ENCODE measurements around the gene GABRG2. TPM values are rescaled to one million over a fixed set of nuclear protein-coding genes. Genes with fewer than 3 reads are reported as not detected.

The GABRG2 gene
- polyA plus RNA-seq, 3 donors: not detected

DNA sequence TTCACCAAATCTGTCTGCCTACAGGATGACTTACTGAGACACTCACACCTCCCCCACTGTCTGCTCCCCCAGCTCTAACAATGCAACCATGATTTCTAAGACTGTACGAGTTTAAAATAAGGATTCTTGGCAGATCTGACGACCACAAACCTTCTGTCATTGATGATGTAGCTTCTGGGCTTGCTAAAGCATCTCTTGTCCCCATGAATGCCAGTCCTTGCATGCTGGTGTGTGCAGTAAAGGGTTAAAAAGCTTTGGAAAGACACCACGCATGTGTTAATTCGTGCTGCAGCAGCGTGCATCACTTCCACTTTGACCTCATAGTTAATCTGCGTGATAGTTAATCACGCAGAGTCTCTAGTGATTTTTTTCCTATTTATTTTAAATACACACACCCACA is 411 bp upstream of the GABRG2 start:
- H3K4me2 ChIP-seq (replicated peaks; ENCODE audit: extremely low read depth, low read length, poor library complexity, severe bottlenecking): no peak overlapping the region
- H3K27ac ChIP-seq (ENCODE audit: low read depth in 1 of 2, low read length in 2 of 2): no peak overlapping the region
- H3K9me3 Mint-ChIP-seq: peaks cover 0 to 12% (median 6%) of the 10 kb centered on the region in 7 donors
- H3K4me1 ChIP-seq (ENCODE audit: control insufficient read depth in 1 of 2, insufficient read depth in 2 of 2, low read length in 2 of 2): no peaks in the 10 kb centered on the region
- H3K4me3 Mint-ChIP-seq: no peak overlapping the region
- H3K36me3 ChIP-seq (replicated peaks in 1 of 2; ENCODE audit: control insufficient read depth in 1 of 2, insufficient read depth in 2 of 2, low read length in 2 of 2): no peaks in the 10 kb centered on the region
- no peak for TF ChIP-seq CTCF (IDR thresholded peaks at IDR 0.05)
- no peak overlapping the region for H2AFZ ChIP-seq (ENCODE audit: insufficient read depth, low read depth, low read length, poor library complexity, severe bottlenecking)
- H3K4me3 ChIP-seq (replicated peaks in 1 of 3; ENCODE audit: low read depth in 2 of 3, low read length in 3 of 3): no peak overlapping the region
- no peak overlapping the region for H3K27ac Mint-ChIP-seq
- no peaks in the 10 kb centered on the region for H3K36me3 Mint-ChIP-seq
- H3K27me3 Mint-ChIP-seq (ENCODE audit: low read depth in 3 of 3): peaks cover 1 to 9% (median 2%) of the 10 kb centered on the region in 3 donors
- no peaks in the 10 kb centered on the region for H3K9me3 ChIP-seq (replicated peaks in 1 of 2; ENCODE audit: control insufficient read depth in 1 of 2, insufficient read depth in 1 of 2, low read length in 2 of 2)
- WGBS (ENCODE audit: insufficient coverage): 0% methylated on average over 4 of the region's 7 CpGs
- H3K27me3 ChIP-seq (ENCODE audit: control insufficient read depth in 2 of 2, insufficient read depth in 2 of 2, low read length in 2 of 2): peaks cover 0 to 2% of the 10 kb centered on the region in 2 donors
- no peaks in the 10 kb centered on the region for H4K20me1 ChIP-seq (ENCODE audit: insufficient read depth, low read length)
- no peaks in the 10 kb centered on the region for H3K4me1 Mint-ChIP-seq
- intact Hi-C loops (cut with micrococcal nuclease): no loop called here
- H3K9ac ChIP-seq (ENCODE audit: insufficient read depth, low read length, poor library complexity, severe bottlenecking): no peak overlapping the region
- H3K79me2 ChIP-seq (ENCODE audit: insufficient read depth, low read length): no peaks in the 10 kb centered on the region
- no peak for DNase-seq

- H3K27ac ChIP-seq (ENCODE audit: low read depth in 1 of 2, low read length in 2 of 2): no peak overlapping the region
- Mint-ChIP-seq H3K27me3 (ENCODE audit: low read depth in 3 of 3) (peaks cover 1 to 9% (median 2%) of the 10 kb centered on the region in 3 donors), H3K4me3 (peak overlapping the region in 1 of 2 donors; percentile 6), H3K4me1 (no peaks in the 10 kb centered on the region), H3K36me3 (no peaks in the 10 kb centered on the region), H3K27ac (peak overlapping the region in 1 of 7 donors; percentile 50), H3K9me3 (peaks cover 0 to 12% (median 6%) of the 10 kb centered on the region in 7 donors)
- no peaks in the 10 kb centered on the region for H3K36me3 ChIP-seq (replicated peaks in 1 of 2; ENCODE audit: control insufficient read depth in 1 of 2, insufficient read depth in 2 of 2, low read length in 2 of 2)
- no peaks in the 10 kb centered on the region for H3K4me1 ChIP-seq (ENCODE audit: control insufficient read depth in 1 of 2, insufficient read depth in 2 of 2, low read length in 2 of 2)
- no peaks in the 10 kb centered on the region for H3K79me2 ChIP-seq (ENCODE audit: insufficient read depth, low read length)
- no peak for TF ChIP-seq CTCF (IDR thresholded peaks at IDR 0.05)
- intact Hi-C loops (cut with micrococcal nuclease): no loop called here
- no peak for DNase-seq
- 0% methylated on average over 7 of the region's 12 CpGs for WGBS (ENCODE audit: insufficient coverage)
- no peak overlapping the region for H3K9ac ChIP-seq (ENCODE audit: insufficient read depth, low read length, poor library complexity, severe bottlenecking)
- H3K9me3 ChIP-seq (replicated peaks in 1 of 2; ENCODE audit: control insufficient read depth in 1 of 2, insufficient read depth in 1 of 2, low read length in 2 of 2): no peaks in the 10 kb centered on the region
- peaks cover 0 to 2% of the 10 kb centered on the region in 2 donors for H3K27me3 ChIP-seq (ENCODE audit: control insufficient read depth in 2 of 2, insufficient read depth in 2 of 2, low read length in 2 of 2)
- H2AFZ ChIP-seq (ENCODE audit: insufficient read depth, low read depth, low read length, poor library complexity, severe bottlenecking): no peak overlapping the region
- no peak overlapping the region for H3K4me2 ChIP-seq (replicated peaks; ENCODE audit: extremely low read depth, low read length, poor library complexity, severe bottlenecking)
- no peaks in the 10 kb centered on the region for H4K20me1 ChIP-seq (ENCODE audit: insufficient read depth, low read length)
- no peak overlapping the region for H3K4me3 ChIP-seq (replicated peaks in 1 of 3; ENCODE audit: low read depth in 2 of 3, low read length in 3 of 3)
These were observed 839 bp downstream of the GABRG2 start for GRCh38 chr5:162068412-162068811.

Data from CD14-positive monocyte (primary cell).